Measurements from ENCODE around the gene SIRT3. TPM values are rescaled to one million over a fixed set of nuclear protein-coding genes. Genes with fewer than 3 reads are reported as not detected.

The SIRT3 gene
- total RNA-seq, 4 donors from 2014 or later, result 2.5 to 8.3 (median 6.1) TPM

GRCh38 chr11:204587-205109 lies 31.5 kb downstream of the SIRT3 start:
- H3K27ac ChIP-seq, result no peak overlapping the region
- no peak for DNase-seq
- no peak overlapping the region for H3K4me3 ChIP-seq
- no peaks in the 10 kb centered on the region for H3K9me3 ChIP-seq
- intact Hi-C loops (cut with DNase I), result no loop called here
- H3K27me3 ChIP-seq, result no peaks in the 10 kb centered on the region
- TF ChIP-seq POLR2A (IDR thresholded peaks at IDR 0.05), result no peak
- no peak for TF ChIP-seq CTCF (IDR thresholded peaks at IDR 0.05)
- H3K4me1 ChIP-seq, result peaks cover 18 to 52% (median 21%) of the 10 kb centered on the region in 3 donors
- no CpG with 5 or more reads among the region's 12 CpGs for WGBS, 2 donors
- peaks cover 3 to 60% (median 18%) of the 10 kb centered on the region in 3 donors for H3K36me3 ChIP-seq

DNA sequence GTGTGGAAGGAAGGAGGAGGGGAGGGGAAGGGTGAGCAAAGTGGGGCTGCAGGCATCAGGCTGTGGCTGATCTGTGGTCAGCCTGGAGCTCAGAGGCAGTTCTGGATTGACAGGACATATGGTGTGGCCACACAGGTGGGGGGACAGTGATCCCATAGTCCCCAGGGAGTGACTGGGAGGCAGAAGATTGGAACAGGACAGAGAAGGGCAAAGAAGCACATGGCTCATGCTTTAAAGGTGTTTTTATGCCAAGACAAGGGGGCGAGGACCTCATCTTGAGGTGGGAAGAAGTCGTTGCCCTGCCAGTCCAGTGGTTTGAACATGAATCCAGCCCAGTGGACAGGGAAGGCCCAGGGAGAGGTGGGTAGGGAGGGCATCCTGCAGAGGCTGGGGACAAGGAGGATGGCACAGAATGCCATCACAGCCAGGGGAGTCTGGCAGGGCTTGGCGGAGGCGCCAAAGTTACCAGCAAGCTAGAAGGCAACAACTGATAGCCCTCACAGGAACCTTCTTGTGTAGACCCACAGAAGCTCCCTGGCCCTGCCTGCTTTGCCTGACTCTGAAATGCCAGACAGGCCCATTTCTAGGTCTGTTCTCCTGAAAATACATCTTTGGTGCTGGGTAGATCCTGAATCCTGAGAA lies 32.1 kb downstream of the SIRT3 start:
- H3K4me1 ChIP-seq, result peaks cover 13 to 46% (median 15%) of the 10 kb centered on the region in 3 donors
- no peak overlapping the region for H3K4me3 ChIP-seq
- 81 to 83% methylated on average over 3 to 4 of the region's 4 CpGs for WGBS, 2 donors
- no peak overlapping the region for H3K27ac ChIP-seq
- H3K36me3 ChIP-seq, result peaks cover 0 to 56% (median 18%) of the 10 kb centered on the region in 3 donors
- intact Hi-C loops (cut with DNase I), result no loop called here
- DNase-seq, result no peak
- H3K9me3 ChIP-seq, result no peaks in the 10 kb centered on the region
- H3K27me3 ChIP-seq, result no peaks in the 10 kb centered on the region
- TF ChIP-seq CTCF (IDR thresholded peaks at IDR 0.05) (no peak), POLR2A (IDR thresholded peaks at IDR 0.05) (no peak)

GRCh38 chr11:203056-203944 lies 32.8 kb downstream of the SIRT3 start:
- DNase-seq, result no peak
- H3K9me3 ChIP-seq, result no peaks in the 10 kb centered on the region
- WGBS, 2 donors, result 78 to 85% methylated on average over 4 to 7 of the region's 7 CpGs

DNA sequence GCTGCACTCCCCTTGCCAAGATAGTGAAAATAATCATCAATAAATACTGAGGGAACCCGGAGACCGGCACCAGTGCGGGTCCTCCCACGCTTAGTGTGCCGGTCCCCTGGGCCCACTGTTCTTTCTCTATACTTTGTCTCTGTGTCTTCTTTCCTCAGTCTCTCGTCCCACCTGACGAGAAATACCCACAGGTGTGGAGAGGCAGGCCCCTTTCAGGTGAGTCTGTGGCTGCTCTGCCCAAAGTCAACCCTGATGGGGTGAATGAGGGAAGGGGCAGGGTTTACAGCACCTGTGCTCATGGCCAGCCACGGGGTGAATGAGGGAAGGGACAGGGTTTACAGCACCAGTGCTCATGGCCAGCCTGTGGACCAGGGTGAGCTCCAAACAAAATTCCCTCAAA lies 33.7 kb downstream of the SIRT3 start:
- Histone ChIP-seq H3K36me3 (peaks cover 0 to 56% (median 18%) of the 10 kb centered on the region in 3 donors), H3K9me3 (no peaks in the 10 kb centered on the region), H3K4me1 (peaks cover 12 to 44% (median 15%) of the 10 kb centered on the region in 3 donors), H3K27ac (peak overlapping the region in 1 of 4 donors; percentile 21), H3K27me3 (no peaks in the 10 kb centered on the region), H3K4me3 (no peak overlapping the region)
- TF ChIP-seq POLR2A (IDR thresholded peaks at IDR 0.05) (no peak), CTCF (IDR thresholded peaks at IDR 0.05) (no peak)
- 67 to 81% methylated on average over 6 to 8 of the region's 8 CpGs for WGBS, 2 donors
- DNase-seq, result no peak
- intact Hi-C loops (cut with DNase I), result no loop called here

More at GRCh38 chr11:203056-203944, 32.8 kb downstream of the SIRT3 start:
- Histone ChIP-seq H3K4me3 (no peak overlapping the region), H3K4me1 (peaks cover 12 to 44% (median 15%) of the 10 kb centered on the region in 3 donors), H3K27me3 (no peaks in the 10 kb centered on the region), H3K27ac (no peak overlapping the region), H3K36me3 (peaks cover 0 to 56% (median 18%) of the 10 kb centered on the region in 3 donors)
- no peak for TF ChIP-seq POLR2A (IDR thresholded peaks at IDR 0.05)
- no peak for TF ChIP-seq CTCF (IDR thresholded peaks at IDR 0.05)
- intact Hi-C loops (cut with DNase I), result no loop called here

DNA sequence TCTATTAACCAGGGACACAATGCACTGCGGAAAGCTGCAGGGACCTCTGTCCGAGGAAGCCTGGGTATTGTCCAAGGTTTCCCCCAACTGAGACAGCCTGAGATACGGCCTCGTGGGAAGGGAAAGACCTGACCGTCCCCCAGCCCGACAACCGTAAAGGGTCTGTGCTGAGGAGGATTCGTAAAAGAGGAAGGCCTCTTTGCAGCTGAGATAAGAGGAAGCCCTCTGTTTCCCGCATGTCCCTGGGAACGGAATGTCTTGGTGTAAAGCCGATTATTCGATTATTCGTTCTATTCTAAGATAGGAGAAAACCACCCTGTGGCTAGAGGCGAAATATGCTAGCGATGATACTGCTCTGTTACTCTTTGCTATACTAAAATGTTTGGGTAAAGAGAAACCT lies 34.2 kb downstream of the SIRT3 start:
- Histone ChIP-seq H3K4me3 (no peak overlapping the region), H3K9me3 (no peaks in the 10 kb centered on the region), H3K4me1 (peaks cover 12 to 44% (median 15%) of the 10 kb centered on the region in 3 donors), H3K36me3 (peaks cover 0 to 56% (median 18%) of the 10 kb centered on the region in 3 donors), H3K27me3 (no peaks in the 10 kb centered on the region), H3K27ac (no peak overlapping the region)
- DNase-seq, result no peak
- intact Hi-C loops (cut with DNase I), result no loop called here
- 67 to 73% methylated on average over 15 of the region's 15 CpGs for WGBS, 2 donors
- TF ChIP-seq POLR2A (IDR thresholded peaks at IDR 0.05) (no peak), CTCF (IDR thresholded peaks at IDR 0.05) (no peak)

Data from esophagus squamous epithelium (tissue), 5 donors.